ENCODE data around the gene CAPN3.

DNA sequence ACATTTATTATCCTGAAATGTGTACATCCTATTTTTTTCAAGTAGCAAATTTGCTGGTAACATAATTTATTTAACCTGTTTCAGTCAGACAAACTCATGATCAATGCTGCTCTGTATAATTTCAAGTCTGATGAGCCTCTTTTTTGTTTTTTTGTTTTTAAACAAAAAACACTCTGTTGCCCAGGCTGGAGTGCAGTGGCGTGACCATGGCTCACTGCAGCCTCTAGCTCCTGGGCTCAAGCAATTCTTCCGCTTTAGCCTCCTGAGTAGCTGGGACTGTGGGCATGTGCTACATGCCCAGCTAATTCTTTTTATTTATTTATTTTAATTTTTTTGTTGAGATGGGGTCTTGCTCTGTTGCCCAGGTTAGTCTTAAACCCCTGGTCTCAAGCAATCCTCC, 40.1 kb upstream of the CAPN3 start:
- TF ChIP-seq, protein P1, sequence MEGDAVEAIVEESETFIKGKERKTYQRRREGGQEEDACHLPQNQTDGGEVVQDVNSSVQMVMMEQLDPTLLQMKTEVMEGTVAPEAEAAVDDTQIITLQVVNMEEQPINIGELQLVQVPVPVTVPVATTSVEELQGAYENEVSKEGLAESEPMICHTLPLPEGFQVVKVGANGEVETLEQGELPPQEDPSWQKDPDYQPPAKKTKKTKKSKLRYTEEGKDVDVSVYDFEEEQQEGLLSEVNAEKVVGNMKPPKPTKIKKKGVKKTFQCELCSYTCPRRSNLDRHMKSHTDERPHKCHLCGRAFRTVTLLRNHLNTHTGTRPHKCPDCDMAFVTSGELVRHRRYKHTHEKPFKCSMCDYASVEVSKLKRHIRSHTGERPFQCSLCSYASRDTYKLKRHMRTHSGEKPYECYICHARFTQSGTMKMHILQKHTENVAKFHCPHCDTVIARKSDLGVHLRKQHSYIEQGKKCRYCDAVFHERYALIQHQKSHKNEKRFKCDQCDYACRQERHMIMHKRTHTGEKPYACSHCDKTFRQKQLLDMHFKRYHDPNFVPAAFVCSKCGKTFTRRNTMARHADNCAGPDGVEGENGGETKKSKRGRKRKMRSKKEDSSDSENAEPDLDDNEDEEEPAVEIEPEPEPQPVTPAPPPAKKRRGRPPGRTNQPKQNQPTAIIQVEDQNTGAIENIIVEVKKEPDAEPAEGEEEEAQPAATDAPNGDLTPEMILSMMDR (IDR thresholded peaks at IDR 0.05): no peak
- TF ChIP-seq POLR2A (IDR thresholded peaks at IDR 0.05): no peak

Measured in esophagus squamous epithelium (tissue), 4 donors.